PC-9 (cell line): Measurements from ENCODE around the gene ALK.

Experiments
- CTCF ChIP-seq: fragments of 200-600 bp; sonication (generic); conservative IDR thresholded peaks from 2 replicates; pipeline ENCODE4 v1.6.1; 2017; ENCODE audit warnings: mixed run types, antibody characterized with exemption, mild to moderate bottlenecking, moderate library complexity
- EZH2 ChIP-seq: fragments of 200-600 bp; sonication (generic); IDR thresholded peaks from 2 replicates; pipeline ENCODE4 v1.8.0; 2017; ENCODE audit warnings: antibody characterized with exemption, low read depth

GRCh38 chr2:29239209-29239960, 682.0 kb downstream of the ALK start:
- TF ChIP-seq CTCF (no peak), EZH2 (no peak)
